HG02798 (cell line): ENCODE data around the gene WDR3.

Source experiments
- ATAC-seq: cut with Tn5 transposase; IDR thresholded peaks from one replicate; pipeline ENCODE4 v1.9.1; 2021; ENCODE audit warnings: mild to moderate bottlenecking; ENCODE audit not compliant: unreplicated experiment, poor library complexity

The WDR3 gene

DNA sequence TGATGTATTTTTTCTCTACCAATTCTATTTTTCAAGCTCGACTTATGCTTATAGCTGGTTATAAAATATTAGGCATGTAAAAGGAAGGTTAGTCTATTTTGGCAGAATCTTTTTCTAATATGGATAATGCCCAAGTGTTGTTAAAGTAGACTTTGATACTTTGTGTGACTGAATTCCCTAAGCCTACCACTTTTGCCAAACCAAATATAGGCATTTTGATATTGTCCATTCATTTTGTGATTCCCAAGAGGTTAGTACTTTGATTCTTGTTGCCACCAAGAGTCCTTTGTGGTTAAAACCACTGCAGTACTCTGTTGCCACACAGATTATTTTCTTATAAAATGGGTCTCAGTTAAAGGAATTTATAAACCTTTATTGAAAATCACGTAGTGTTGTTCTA lies 4.2 kb downstream of the WDR3 start:
- no peak for ATAC-seq

DNA sequence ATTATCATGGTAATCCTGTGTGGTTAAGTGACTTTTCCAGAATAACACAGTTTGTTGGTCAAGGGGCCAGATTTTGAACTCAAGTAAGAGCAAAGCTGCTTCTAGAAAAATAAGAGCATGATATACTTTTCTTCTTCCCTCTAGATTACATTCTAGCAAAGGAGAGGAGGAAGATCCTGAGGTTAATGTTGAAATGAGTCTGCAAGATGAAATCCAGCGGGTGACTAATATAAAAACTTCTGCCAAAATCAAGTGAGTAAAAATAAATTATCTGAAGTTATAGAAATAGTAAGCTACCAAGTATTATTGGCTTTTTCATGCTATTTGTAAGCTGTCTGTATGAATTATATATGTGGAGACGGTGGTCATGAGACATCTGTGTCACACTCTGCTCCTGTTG lies 12.8 kb downstream of the WDR3 start:
- no peak for ATAC-seq

DNA sequence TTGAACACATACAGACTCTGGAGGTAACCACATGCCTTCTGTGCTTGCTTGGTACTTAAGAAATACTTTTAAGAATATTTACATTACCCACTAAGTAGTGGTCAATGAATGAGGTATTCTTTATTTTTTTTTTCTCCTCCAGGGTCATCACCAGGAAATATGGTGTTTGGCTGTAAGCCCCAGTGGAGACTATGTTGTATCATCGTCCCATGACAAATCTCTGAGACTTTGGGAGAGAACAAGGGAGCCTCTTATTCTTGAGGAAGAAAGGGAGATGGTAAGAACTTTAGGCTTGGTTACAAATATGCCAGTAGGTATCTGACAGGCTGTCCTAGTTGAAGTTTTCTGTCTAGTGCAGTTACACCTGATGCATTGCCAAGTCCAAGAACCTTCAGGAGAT lies 22.8 kb downstream of the WDR3 start:
- ATAC-seq = no peak

DNA sequence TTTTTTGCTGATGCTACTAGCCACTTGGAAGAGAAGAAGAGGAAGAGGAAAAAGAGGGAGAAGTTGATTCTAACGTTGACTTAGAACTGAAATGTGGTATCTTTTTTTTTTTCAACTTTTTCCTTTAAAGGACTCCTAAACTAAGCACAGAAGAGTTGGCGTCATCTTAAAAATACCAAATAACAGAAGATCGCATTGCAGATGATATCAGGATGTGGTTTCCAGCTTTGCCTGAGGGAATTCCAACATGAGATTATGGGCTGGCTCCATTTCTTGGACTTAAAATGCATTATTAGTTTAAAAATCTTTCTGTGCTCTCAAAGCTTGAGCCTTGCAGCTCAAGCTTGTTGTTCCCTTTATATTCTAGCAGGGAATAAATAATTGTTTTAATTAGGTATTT lies 29.8 kb downstream of the WDR3 start:
- ATAC-seq = no peak

DNA sequence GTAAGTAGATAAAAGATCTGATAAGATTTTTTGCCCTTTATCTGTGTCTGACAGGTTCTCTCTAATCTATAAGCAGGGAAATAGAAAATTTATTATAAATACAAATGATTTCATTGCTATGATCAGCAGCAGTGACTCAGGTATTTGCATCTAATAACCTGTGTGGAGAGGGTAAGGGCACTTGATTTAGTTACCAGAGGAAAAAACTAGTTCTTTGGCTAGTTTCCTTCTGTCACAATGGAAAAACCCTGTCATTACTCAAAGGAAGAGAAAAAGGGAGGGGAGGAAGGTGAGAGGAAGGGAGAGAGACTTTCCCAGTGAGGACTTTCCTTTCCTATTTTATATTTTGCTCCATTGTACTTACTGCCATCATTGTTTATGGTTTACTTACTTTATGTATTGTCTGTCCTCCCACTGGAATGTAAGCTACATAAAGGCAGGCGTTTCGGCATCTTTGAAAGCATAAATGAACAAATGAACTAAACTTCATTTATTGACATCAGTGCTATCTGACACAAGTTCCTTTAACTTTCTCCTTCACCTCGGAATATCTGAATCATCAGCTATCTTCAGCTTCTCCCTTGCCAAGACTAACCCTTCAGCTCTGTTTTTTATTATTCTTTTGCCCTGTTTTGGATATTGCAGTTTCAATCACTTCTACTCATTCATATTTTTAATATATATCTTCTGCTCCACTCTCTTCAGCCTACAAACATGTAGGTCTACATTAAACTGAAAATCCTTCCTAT lies 34.9 kb downstream of the WDR3 start:
- no peak for ATAC-seq

DNA sequence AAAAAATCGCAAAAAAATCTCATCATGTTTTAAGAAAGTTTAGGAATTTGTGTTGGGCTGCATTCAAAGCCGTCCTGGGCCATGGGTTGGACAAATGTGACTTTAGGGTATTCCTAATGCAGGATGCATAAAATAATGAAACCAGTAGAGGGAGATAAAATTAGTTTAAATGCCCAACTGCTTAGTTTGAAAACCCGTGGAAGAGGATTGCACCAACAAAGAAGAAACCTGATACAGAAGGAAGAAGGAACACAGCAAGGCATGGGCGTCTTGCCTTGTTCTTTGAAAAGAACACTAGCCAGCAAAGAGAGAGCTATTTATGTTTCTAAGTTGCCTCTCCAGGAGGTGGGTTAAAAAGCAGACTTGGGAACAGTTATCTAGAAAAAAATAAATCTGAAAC lies 37.9 kb downstream of the WDR3 start:
- ATAC-seq = no peak

DNA sequence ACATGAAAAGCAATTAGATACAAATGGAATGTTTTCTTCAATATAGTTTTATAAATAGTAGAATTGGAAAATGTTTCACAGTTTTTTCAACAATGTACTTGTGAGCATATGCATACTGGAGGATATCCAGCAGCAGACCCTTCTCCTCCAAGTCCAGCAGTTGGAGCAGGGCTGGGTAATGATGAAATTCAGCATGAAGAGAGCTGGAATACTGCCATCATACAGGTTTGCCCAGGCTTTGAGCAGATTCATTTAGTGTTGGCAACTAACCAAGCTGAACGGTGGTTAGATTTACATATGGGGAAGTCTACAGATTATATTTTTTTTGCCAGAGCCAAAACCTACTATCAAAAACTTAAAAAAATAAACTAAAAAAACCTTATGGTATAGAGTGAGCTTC lies 38.3 kb downstream of the WDR3 start:
- ATAC-seq = no peak

DNA sequence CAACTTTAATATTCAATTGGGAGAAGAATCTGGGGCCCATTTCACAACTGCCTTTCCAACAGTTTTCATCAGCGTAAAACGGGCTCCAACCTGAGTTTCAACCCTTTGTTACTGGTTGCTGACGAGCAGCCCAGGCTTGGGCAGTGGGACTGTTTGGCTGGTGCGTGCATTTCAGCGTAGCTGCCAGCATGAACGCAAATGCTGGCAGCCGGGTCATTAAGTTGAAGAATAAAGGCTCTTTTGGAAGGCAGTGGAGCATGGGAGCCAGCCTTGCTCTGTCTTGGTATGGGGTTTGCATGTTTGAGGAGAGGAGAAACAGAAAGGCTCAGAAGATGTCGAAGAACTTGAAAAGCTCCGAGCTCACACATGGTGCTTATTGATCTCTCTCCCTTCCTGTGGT lies 40.7 kb downstream of the WDR3 start:
- no peak for ATAC-seq

DNA sequence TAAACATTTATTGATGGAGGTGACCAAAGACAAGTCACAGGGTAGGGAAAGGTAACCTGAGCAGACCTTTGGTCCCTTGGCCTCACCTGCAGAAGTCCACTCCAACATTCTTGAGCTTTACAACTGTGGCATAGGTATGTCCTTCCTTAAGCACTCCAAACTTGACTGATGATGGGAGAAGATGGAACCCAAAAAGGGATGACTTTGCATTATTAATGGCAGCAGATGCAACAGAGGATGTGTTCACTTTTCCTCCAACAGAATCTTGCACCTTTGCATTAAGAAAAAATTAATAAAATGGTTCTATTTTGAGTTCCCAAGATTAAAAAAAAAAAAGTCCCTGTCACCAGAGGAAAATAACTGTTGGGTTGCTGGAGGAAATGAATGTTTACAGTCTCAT lies 42.2 kb downstream of the WDR3 start:
- ATAC-seq = no peak

DNA sequence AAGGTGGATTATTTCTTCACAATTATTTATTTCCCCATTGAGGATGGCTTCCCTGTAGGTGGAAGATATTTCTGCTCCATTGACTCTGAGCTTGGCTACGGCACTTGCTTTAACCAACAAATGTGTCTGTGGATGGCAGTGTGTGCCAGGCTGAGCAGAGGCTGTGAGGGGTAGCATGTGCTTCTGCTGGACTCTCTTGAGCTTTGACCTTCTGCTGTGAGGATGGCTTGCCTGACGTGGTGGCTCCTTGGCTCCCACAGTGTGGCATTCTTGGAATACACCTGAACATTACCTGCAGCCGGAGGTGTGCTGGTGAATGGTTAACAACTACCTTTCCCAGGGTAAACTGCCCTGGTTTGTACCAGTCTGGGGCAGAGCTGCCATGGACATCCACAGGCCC lies 46.8 kb downstream of the WDR3 start:
- ATAC-seq = no peak

DNA sequence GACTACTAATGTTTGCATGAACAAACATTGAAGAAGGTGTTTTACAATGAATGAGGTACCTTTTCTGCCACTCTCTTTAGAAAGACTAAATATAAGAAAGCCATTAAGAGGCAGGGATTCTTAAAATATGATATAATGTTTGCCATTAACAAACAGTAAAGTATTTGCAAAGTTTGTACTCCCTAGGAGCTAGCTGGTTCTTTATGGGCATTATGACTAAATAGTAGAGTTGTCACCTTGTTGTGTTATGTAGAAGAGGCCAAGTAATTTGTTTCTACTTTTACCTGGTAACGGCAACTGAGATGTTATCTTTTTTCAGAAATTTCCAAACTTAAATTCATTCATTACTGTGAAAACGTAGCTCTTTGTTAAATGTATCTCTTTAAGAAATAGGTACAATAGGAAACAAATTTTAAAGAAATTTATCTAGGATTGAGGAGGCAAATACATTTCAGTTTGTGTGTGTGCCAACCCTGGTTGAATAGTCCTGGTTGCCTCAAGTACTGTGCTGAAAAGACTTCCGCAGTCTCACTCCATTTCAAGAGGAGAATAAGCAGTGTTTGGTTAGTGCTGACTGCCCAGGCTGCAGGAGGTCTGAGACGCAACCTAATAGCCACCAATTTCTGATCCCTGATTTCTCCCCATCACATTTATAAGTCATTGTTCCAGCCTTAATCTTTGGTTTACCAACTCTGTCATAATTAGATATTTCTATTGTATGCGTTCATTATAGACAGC lies 52.1 kb downstream of the WDR3 start:
- ATAC-seq = no peak

DNA sequence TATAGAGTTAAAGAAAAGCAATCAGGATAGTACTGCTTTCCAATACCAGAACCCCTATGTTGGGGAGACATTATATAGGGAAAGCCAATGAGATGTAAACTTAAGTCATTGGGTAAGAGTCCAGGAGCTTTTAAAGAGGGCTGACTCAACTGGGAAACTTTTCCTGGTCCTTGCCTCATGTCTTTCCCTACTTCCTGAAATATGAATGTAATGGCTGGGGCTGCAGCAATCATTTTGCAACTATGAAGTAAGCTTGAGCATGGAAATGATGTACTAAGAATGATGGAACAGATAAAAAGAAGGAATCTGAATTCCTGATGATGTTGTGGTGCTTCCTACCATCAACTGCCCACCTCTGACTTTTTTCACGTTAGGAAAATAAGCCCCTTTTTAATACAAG lies 55.7 kb downstream of the WDR3 start:
- ATAC-seq = no peak

DNA sequence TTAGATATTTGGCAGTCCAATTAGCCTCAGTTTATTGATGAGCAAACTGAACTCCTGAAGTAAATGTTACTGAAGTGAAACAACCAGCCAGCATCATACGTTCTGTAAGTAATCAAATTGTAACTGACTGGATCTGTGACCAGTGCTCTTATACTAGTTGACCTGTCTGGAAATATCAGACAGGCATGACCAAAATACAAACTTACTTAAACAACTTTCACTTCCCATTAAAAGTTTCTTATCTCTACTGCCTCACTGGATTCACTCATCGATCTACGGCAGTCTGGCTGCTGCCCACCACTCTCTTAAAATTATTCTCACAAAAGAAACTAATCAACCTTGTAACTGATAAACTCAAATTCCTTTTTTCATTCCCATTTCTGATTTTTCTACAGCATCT lies 56.4 kb downstream of the WDR3 start:
- ATAC-seq = no peak

DNA sequence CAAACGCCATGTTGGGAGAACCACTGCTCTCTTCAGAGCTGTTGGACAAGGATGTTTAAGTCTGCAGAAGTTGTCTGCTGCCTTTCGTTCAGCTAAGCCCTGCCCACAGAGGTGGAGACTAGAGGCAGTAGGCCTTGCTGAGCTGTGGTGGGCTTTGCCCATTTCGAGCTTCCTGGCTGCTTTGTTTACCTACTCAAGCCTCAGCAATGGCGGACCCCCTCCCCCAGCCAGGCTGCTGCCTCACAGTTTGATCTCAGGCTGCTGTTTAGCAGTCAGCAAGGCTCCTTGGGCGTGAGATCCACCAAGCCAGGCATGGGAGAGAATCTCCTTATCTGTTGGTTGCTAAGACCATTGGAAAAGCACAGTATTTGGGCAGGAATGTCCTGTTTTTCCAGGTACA lies 74.8 kb downstream of the WDR3 start:
- ATAC-seq = no peak

DNA sequence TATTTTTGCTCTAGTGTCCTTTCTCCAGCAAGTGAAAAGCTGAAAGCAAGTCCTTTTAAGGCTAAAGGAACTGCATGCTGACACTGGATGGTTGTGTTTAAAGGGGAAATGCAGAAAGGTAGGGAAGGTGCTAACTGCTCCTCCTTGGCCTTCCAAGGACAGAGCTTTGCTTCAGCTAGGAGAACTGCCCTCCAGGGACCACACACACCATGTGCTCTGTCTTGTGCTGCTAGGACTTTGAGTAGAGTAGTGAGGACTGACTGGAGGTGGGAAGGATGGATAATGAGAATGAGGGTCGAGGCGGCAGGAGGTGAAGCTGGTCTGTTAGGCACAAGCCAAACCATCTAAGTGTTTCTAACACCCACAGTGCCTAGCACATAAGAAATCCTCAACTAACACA lies 77.9 kb downstream of the WDR3 start:
- no peak for ATAC-seq

DNA sequence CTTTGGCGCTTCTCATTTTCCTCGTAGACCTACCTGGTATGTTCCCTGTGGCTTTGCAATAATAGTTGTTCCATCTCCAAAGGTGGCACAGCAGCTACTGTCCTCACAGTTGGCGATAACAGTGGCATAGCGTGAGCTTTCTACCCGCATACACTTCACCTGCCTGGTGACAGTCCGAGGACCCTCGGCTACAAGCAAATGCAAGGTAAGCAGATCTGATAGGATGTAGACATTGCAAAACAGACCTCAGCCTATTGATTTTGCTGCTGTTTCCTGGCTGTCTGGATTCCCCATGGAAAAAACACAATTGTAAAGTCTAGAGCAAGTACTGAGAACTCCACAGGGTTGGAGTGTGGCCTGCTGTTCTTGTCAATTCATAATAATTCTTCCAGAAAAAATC lies 78.5 kb downstream of the WDR3 start:
- no peak for ATAC-seq

DNA sequence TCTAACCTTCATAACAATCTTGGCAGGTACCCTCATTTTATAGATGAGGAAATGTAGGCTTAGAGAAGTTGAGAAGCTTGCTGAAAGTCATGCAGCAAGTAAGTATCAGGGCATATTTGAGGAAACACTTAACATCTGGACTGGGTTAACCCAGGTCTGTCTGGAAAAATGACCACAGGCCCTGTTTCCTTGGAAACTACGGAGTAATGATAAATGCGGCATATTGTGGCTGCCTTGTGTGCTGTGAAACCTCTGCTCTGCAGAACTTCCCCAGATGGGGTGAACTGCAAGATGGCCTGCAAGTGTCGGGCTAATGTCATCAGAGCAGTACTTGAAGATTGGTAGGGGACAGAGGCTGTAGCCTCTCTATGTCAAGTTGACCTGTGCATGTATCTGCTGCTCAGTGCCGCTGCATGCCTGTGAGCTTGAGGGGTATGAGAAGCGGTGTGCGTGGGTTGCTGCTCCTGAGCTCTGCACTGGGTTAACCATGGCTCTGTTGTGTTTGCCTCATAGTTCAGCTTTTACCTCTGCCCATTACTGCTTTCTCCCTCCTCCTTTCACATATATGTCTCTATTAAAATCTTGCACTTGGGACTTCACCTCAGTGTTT lies 83.1 kb downstream of the WDR3 start:
- ATAC-seq = no peak

DNA sequence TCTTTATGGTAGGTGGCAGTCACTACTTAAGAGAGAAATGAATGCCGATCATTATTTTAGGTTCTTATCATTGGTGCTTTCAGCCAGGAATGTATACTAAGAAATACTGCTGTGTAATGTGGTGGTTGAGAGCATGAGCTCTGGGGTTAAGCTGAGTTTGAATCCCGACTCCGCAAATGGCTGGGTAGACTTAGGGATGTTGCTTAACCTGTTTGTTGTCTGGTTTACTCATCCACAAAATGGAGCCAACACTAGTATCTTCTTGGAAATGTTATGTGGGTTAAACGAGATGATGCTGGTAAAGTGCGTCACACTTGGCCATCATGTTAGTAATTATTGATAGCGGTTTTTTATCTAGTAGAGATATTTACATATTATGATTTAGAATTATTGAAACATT lies 83.8 kb downstream of the WDR3 start:
- no peak for ATAC-seq

DNA sequence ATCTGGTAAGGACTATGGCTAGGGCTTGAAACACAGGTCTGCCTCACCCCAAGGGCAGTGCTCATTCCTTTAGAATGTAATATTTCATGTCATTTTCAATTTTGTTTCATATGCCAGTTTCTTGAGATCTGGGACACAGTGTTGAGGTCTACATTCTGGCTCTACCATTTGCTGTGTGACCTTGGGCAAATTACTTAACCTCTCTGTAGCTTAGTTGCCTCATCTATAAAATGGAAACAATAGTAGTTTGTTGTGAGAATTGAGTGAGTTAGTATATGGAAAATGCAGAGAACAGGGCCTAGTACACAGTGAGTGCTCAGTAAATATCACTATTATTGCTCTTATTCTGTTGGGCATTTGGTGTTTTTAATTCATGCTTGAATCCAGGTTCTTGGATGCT lies 84.4 kb downstream of the WDR3 start:
- no peak for ATAC-seq
